A549 (cell line): ENCODE results near the gene PEX16. TPM values are rescaled to one million over a fixed set of nuclear protein-coding genes. Genes with fewer than 3 reads are reported as not detected.

ENCODE experiments used
- ATAC-seq, 2 experiments: fragments of 200-7000 bp in 1 of 2; fragments of >200 bp in 1 of 2; cut with Nextera tagmentation in 1 of 2; cut with Tn5 transposase in 1 of 2; 3 replicates each; pipeline versions ENCODE4 v1.8.0 to v1.9.1; 2018 to 2020; ENCODE audit warnings: mild to moderate bottlenecking in 1 of 2, moderate library complexity in 1 of 2
- CTCF ChIA-PET: fragments of 300-600 bp; sonication (Branson Sonifier 250); formaldehyde crosslinking; extraction: SDS; loops from one replicate; lab custom pipeline; 2021; ENCODE audit warnings: antibody characterized with exemption, inconsistent platforms; lab: Yijun Ruan, JAX
- POLR2A ChIA-PET: fragments of 350-600 bp; formaldehyde crosslinking; extraction: SDS; loops from one replicate; lab custom pipeline; 2021; ENCODE audit warnings: antibody characterized with exemption, inconsistent platforms; lab: Yijun Ruan, JAX
- DNase-seq, 2 experiments: peaks; one replicate each; pipeline versions ENCODE4 v3.0.0 to v3.0.0-alpha.2; 2011 to 2016; ENCODE audit warnings: low read depth in 1 of 2, low spot score in 1 of 2
- FAIRE-seq: peaks from 2 replicates; lab custom pipeline; 2011; peaks lifted over from hg19 to GRCh38; lab: Jason Lieb, UNC
- H3K27ac ChIP-seq, 2 experiments: fragments of >200 bp; sonication (Bioruptor Twin); formaldehyde crosslinking; 3 replicates each; pipeline ENCODE4 v1.5.1; 2016 to 2017
- H3K4me1 ChIP-seq: fragments of >200 bp; sonication (Bioruptor Twin); formaldehyde crosslinking; 3 replicates; pipeline ENCODE4 v1.6.1; 2016
- H3K4me2 ChIP-seq: fragments of >200 bp; sonication (Bioruptor Twin); formaldehyde crosslinking; 3 replicates; pipeline ENCODE4 v1.6.1; 2016
- H3K4me3 ChIP-seq: fragments of >200 bp; sonication (Bioruptor Twin); formaldehyde crosslinking; 3 replicates; pipeline ENCODE4 v1.5.1; 2016
- H3K9me3 ChIP-seq: fragments of >200 bp; sonication (Bioruptor Twin); formaldehyde crosslinking; 3 replicates; pipeline ENCODE4 v1.6.1; 2016
- BHLHE40 ChIP-seq: IDR thresholded peaks from 2 replicates; pipeline ENCODE4 v1.6.1; 2012; ENCODE audit warnings: low read depth, low read length, inconsistent platforms
- CBX2 ChIP-seq: fragments of 200-600 bp; sonication (generic); IDR thresholded peaks from 2 replicates; pipeline ENCODE4 v1.6.1; 2016; ENCODE audit warnings: low read depth, mild to moderate bottlenecking, borderline replicate concordance
- CTCF ChIP-seq: fragments of >200 bp; sonication (Bioruptor Twin); formaldehyde crosslinking; IDR thresholded peaks from 3 replicates; pipeline ENCODE4 v1.5.1; 2016
- EHMT2 ChIP-seq: fragments of 200-600 bp; sonication (generic); IDR thresholded peaks from 2 replicates; pipeline ENCODE4 v1.6.1; 2016; ENCODE audit warnings: antibody characterized with exemption, low read depth, mild to moderate bottlenecking, moderate library complexity
- FOSB ChIP-seq: fragments of 250-450 bp; sonication (Bioruptor Pico); IDR thresholded peaks from 2 replicates; pipeline ENCODE4 v1.5.0; 2020; ENCODE audit warnings: mild to moderate bottlenecking, moderate library complexity
- FOSL2 ChIP-seq, 2 experiments: fragments of 450-650 bp in 1 of 2; fragments of >200 bp in 1 of 2; sonication (Bioruptor Twin) in 1 of 2; formaldehyde crosslinking; IDR thresholded peaks; 2 replicates each; pipeline versions ENCODE4 v1.5.0 to v1.6.1; 2016 to 2020; ENCODE audit warnings: mild to moderate bottlenecking in 1 of 2, moderate library complexity in 1 of 2
- HOXA7 ChIP-seq: fragments of 250-450 bp; sonication (Bioruptor Pico); IDR thresholded peaks from 2 replicates; pipeline ENCODE4 v1.5.0; 2020; ENCODE audit warnings: mild to moderate bottlenecking, moderate library complexity
- HOXB13 ChIP-seq: fragments of 250-450 bp; sonication (Bioruptor Pico); IDR thresholded peaks from 2 replicates; pipeline ENCODE4 v1.5.0; 2020; ENCODE audit warnings: low read depth, mild to moderate bottlenecking, moderate library complexity
- MAFK ChIP-seq: fragments of 450-650 bp; IDR thresholded peaks from 2 replicates; pipeline ENCODE4 v1.6.1; 2014; ENCODE audit not compliant: partially characterized antibody
- MAZ ChIP-seq: fragments of 150-350 bp; IDR thresholded peaks from 2 replicates; pipeline ENCODE4 v1.6.1; 2014; ENCODE audit warnings: antibody characterized with exemption, low read depth, low read length, borderline replicate concordance
- NPAS2 ChIP-seq: fragments of 250-450 bp; sonication (Bioruptor Pico); IDR thresholded peaks from 2 replicates; pipeline ENCODE4 v1.8.0; 2022; ENCODE audit warnings: mild to moderate bottlenecking, moderate library complexity, borderline replicate concordance
- NR3C1 ChIP-seq: fragments of >200 bp; sonication (Bioruptor Twin); formaldehyde crosslinking; IDR thresholded peaks from 3 replicates; pipeline ENCODE4 v1.6.1; 2017
- RCOR1 ChIP-seq: fragments of 150-350 bp; IDR thresholded peaks from 2 replicates; pipeline ENCODE4 v1.6.1; 2014; ENCODE audit warnings: antibody characterized with exemption, low read length, low read depth
- RFX5 ChIP-seq: fragments of 450-650 bp; IDR thresholded peaks from 2 replicates; pipeline ENCODE4 v1.7.1; 2014; ENCODE audit warnings: antibody characterized with exemption, mild to moderate bottlenecking, moderate library complexity
- RNF2 ChIP-seq: fragments of 200-600 bp; sonication (generic); IDR thresholded peaks from 2 replicates; pipeline ENCODE4 v1.6.1; 2016; ENCODE audit warnings: low read depth, mild to moderate bottlenecking, antibody characterized with exemption, moderate library complexity, borderline replicate concordance
- SREBF2 ChIP-seq: fragments of 450-650 bp; IDR thresholded peaks from 2 replicates; pipeline ENCODE4 v1.6.1; 2014; ENCODE audit warnings: mild to moderate bottlenecking, moderate library complexity
- USF2 ChIP-seq: fragments of 450-650 bp; IDR thresholded peaks from 2 replicates; pipeline ENCODE4 v1.6.1; 2014; ENCODE audit warnings: antibody characterized with exemption
- ZFP36 ChIP-seq: fragments of 450-650 bp; IDR thresholded peaks from 2 replicates; pipeline ENCODE4 v1.6.1; 2014; ENCODE audit warnings: borderline replicate concordance; ENCODE audit not compliant: partially characterized antibody
- WGBS: methylation state at CpG from one replicate; pipeline ENCODE4 v1.1.6; 2017; ENCODE audit errors: missing lambda C conversion rate; 5-methylcytosine and 5-hydroxymethylcytosine counted together
- polyA plus RNA-seq, 4 experiments: library from polyadenylated mRNA; depleted of rRNA in 3 of 4; stranded (reverse); fragments of >200 nt; fragmentation: RNase III in 1 of 4; extraction: RNeasy Plus Mini Kit Qiagen cat#74134 plus additional on column Dnase treatment in 1 of 4; gene quantifications; 2 replicates in 3 of 4; 3 replicates in 1 of 4; pipeline ENCODE4 v1.2.3, GENCODE V29; 2011 to 2017
- TF ChIP-seq, protein P1 (sequence below): fragments of 200-600 bp; sonication (generic); IDR thresholded peaks from 2 replicates; pipeline ENCODE4 v1.6.1; 2016; ENCODE audit warnings: antibody characterized with exemption, mild to moderate bottlenecking, moderate library complexity
- TF ChIP-seq, protein P2 (sequence below): fragments of 150-350 bp; IDR thresholded peaks from 2 replicates; pipeline ENCODE4 v1.6.1; 2014; ENCODE audit warnings: low read depth, mild to moderate bottlenecking, low read length

Gene PEX16
- polyA plus RNA-seq, 2 of the 4 experiments (the other 2 are of a cell fraction): 18.2 to 20.2 TPM

- H3K4me2 ChIP-seq: no peak overlapping the region
- ATAC-seq (no peak), FAIRE-seq (no peak), DNase-seq (no peak)
- CTCF ChIA-PET: no interaction called here
- WGBS: 56% methylated on average over 8 of the region's 8 CpGs
- TF ChIP-seq ZFP36: no peak
- TF ChIP-seq EHMT2: no peak
- no peaks in the 10 kb centered on the region for H3K4me1 ChIP-seq
- H3K9me3 ChIP-seq: no peaks in the 10 kb centered on the region
- H3K4me3 ChIP-seq: no peak overlapping the region
- POLR2A ChIA-PET: no interaction called here
- no peak overlapping the region for H3K27ac ChIP-seq
These were observed 28.1 kb downstream of the PEX16 start for GRCh38 chr11:45889555-45889954.

DNA sequence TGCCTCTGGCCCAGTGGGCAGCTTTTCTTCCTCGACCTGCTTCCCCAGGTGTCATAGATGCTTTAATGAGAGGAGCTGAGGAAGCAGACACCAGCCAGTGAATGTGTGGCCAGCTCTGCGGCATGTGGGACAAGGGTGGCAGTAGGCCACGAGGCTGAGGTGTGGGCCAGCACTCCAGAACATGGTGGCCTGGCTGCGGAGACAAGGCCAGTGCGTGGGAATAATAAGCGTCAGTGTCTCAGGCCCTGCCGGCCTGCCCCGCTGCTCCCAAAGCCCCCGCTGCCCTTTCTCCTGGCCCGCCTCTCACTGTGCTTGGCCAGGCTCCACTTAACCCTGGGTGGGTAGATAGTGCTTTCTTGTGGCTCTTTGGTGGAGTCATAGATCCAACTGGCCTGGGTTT, 30.1 kb downstream of the PEX16 start:
- ATAC-seq (no peak), FAIRE-seq (no peak), DNase-seq (no peak)
- no peaks in the 10 kb centered on the region for H3K9me3 ChIP-seq
- ChIA-PET POLR2A (no interaction called here), CTCF (interaction anchor here (0.7 kb wide), 1 partner anchor 15 kb away, joined by 3 read pairs; no protein-coding TSS in a partner anchor)
- no peaks in the 10 kb centered on the region for H3K4me1 ChIP-seq
- H3K4me3 ChIP-seq: no peak overlapping the region
- WGBS: 79% methylated on average over 10 of the region's 10 CpGs
- no peak for TF ChIP-seq FOSB (CRISPR knock-in tag)
- TF ChIP-seq SREBF2: no peak
- TF ChIP-seq, protein P1, sequence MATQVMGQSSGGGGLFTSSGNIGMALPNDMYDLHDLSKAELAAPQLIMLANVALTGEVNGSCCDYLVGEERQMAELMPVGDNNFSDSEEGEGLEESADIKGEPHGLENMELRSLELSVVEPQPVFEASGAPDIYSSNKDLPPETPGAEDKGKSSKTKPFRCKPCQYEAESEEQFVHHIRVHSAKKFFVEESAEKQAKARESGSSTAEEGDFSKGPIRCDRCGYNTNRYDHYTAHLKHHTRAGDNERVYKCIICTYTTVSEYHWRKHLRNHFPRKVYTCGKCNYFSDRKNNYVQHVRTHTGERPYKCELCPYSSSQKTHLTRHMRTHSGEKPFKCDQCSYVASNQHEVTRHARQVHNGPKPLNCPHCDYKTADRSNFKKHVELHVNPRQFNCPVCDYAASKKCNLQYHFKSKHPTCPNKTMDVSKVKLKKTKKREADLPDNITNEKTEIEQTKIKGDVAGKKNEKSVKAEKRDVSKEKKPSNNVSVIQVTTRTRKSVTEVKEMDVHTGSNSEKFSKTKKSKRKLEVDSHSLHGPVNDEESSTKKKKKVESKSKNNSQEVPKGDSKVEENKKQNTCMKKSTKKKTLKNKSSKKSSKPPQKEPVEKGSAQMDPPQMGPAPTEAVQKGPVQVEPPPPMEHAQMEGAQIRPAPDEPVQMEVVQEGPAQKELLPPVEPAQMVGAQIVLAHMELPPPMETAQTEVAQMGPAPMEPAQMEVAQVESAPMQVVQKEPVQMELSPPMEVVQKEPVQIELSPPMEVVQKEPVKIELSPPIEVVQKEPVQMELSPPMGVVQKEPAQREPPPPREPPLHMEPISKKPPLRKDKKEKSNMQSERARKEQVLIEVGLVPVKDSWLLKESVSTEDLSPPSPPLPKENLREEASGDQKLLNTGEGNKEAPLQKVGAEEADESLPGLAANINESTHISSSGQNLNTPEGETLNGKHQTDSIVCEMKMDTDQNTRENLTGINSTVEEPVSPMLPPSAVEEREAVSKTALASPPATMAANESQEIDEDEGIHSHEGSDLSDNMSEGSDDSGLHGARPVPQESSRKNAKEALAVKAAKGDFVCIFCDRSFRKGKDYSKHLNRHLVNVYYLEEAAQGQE: no peak
- TF ChIP-seq, protein P2, sequence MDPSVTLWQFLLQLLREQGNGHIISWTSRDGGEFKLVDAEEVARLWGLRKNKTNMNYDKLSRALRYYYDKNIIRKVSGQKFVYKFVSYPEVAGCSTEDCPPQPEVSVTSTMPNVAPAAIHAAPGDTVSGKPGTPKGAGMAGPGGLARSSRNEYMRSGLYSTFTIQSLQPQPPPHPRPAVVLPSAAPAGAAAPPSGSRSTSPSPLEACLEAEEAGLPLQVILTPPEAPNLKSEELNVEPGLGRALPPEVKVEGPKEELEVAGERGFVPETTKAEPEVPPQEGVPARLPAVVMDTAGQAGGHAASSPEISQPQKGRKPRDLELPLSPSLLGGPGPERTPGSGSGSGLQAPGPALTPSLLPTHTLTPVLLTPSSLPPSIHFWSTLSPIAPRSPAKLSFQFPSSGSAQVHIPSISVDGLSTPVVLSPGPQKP: no peak
- TF ChIP-seq MAZ: no peak
- no peak for TF ChIP-seq MAFK
- TF ChIP-seq NR3C1: no peak
- TF ChIP-seq USF2: no peak
- TF ChIP-seq HOXB13: no peak
- TF ChIP-seq RNF2: no peak
- TF ChIP-seq NPAS2 (CRISPR knock-in tag): no peak
- TF ChIP-seq CBX2: no peak
- TF ChIP-seq RCOR1: no peak
- no peak for TF ChIP-seq EHMT2
- TF ChIP-seq BHLHE40: no peak
- no peak for TF ChIP-seq CTCF
- TF ChIP-seq HOXA7 (CRISPR knock-in tag): no peak
- TF ChIP-seq ZFP36: no peak
- TF ChIP-seq RFX5: no peak
- TF ChIP-seq FOSL2 (IDR thresholded peaks at IDR 0.05): no peak
- no peak for TF ChIP-seq FOSL2 (CRISPR knock-in tag; IDR thresholded peaks at IDR 0.05)
- H3K27ac ChIP-seq: no peak overlapping the region
- H3K4me2 ChIP-seq: no peak overlapping the region
